Peyer's patch (tissue), 4 donors: Measurements from ENCODE around the gene MAP3K6. TPM values are rescaled to one million over a fixed set of nuclear protein-coding genes. Genes with fewer than 3 reads are reported as not detected.
A peak's percentile ranks its signal among the peaks of the same experiment; 100 is the strongest.

Experiments used
- DNase-seq, 3 donors: peaks; one replicate each; pipeline ENCODE4 v3.0.0-alpha.2; 2017 to 2019
- H3K27ac ChIP-seq, 4 donors: fragments of 200-600 bp; sonication (generic); one replicate each; pipeline ENCODE4 v1.5.1; 2016 to 2019
- H3K27me3 ChIP-seq, 2 donors: fragments of 200-600 bp; sonication (generic); one replicate each; pipeline ENCODE4 v1.5.1; 2019
- H3K36me3 ChIP-seq, 3 donors: fragments of 200-600 bp; sonication (generic); one replicate each; pipeline ENCODE4 v1.5.1; 2016 to 2019
- H3K4me1 ChIP-seq, 4 donors: fragments of 200-600 bp; sonication (generic); one replicate each; pipeline ENCODE4 v1.5.1; 2016 to 2019
- H3K4me3 ChIP-seq, 4 donors: fragments of 200-600 bp; sonication (generic); 1 replicate in 3 of 4; 2 replicates in 1 of 4; pipeline ENCODE4 v1.5.1; 2016 to 2019; ENCODE audit warnings: mild to moderate bottlenecking in 1 of 4
- H3K9me3 ChIP-seq, 4 donors: fragments of 200-600 bp; sonication (generic); one replicate each; pipeline ENCODE4 v1.5.1; 2016 to 2019; ENCODE audit warnings: mild to moderate bottlenecking in 1 of 4
- POLR2A ChIP-seq, 2 donors: fragments of 450-650 bp; IDR thresholded peaks; one replicate each; pipeline ENCODE4 v1.5.1; 2017; ENCODE audit warnings: antibody characterized with exemption in 2 of 2, mild to moderate bottlenecking in 2 of 2, moderate library complexity in 2 of 2
- total RNA-seq, 4 donors: library from RNA; depleted of rRNA; stranded (reverse); fragments of >200 nt; gene quantifications; one replicate each; pipeline ENCODE4 v1.1.0, GENCODE V29; 2016
- TF ChIP-seq, protein P1 (sequence below), 6 experiments: fragments of 450-650 bp in 4 of 6; fragments of 200-600 bp in 2 of 6; sonication (generic) in 1 of 6; IDR thresholded peaks; one replicate each; pipeline ENCODE4 v1.5.1; 2017 to 2019; ENCODE audit warnings: antibody characterized with exemption in 6 of 6, mild to moderate bottlenecking in 3 of 6, moderate library complexity in 1 of 6

MAP3K6 gene
- total RNA-seq, 4 donors from 2014 or later, result 6.3 to 124 (median 34.1) TPM

DNA sequence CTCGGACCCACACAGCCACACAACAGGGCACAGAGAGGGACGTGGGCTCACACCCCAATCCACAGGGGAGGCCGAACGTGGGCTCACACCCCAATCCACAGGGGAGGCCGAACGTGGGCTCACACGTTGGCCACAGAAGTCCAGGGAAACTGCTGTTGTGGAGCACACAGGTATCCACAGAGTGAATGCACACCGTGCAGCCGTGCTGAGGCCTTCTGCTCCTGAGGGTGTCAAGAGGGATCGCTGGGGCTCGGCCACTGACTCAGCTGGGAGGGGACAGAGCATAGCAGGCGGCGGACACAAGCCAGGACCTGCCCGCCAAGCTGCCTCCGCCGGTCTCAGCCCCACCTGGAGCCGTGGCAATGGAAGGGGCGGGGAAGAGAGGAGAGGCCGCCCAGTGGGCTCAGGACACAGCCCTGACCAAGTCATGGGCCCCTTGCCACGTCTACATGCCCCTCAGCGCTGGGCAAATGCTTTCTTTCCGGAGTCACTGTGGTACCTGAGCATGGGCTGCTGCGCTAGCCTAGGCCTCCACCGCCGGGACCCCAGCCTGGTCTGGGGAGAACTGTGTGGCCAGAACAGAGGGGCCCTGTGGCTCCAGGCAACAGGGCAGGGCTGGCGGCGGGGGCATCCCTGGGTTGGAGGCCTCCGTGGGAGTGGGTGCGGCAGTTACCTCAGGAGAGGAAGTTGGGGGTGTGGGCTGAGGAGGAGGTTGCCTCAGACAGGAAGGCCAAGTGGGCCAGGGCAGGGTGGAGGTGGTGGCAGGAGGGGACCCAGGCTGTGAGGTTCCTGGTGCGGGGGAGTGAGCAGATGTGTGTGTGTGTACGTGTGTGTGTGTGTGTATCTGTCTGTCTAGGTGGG is 23.8 kb downstream of the MAP3K6 start:
- TF ChIP-seq, protein P1, sequence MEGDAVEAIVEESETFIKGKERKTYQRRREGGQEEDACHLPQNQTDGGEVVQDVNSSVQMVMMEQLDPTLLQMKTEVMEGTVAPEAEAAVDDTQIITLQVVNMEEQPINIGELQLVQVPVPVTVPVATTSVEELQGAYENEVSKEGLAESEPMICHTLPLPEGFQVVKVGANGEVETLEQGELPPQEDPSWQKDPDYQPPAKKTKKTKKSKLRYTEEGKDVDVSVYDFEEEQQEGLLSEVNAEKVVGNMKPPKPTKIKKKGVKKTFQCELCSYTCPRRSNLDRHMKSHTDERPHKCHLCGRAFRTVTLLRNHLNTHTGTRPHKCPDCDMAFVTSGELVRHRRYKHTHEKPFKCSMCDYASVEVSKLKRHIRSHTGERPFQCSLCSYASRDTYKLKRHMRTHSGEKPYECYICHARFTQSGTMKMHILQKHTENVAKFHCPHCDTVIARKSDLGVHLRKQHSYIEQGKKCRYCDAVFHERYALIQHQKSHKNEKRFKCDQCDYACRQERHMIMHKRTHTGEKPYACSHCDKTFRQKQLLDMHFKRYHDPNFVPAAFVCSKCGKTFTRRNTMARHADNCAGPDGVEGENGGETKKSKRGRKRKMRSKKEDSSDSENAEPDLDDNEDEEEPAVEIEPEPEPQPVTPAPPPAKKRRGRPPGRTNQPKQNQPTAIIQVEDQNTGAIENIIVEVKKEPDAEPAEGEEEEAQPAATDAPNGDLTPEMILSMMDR (IDR thresholded peaks at IDR 0.05), result no peak
- TF ChIP-seq POLR2A (IDR thresholded peaks at IDR 0.05), result no peak
- H3K27ac ChIP-seq, result peak overlapping the region; percentile 71 to 94 (median 80)
- DNase-seq, result peak; percentile 53 to 90 (median 90)
- no peaks in the 10 kb centered on the region for H3K9me3 ChIP-seq
- no peaks in the 10 kb centered on the region for H3K36me3 ChIP-seq
- H3K27me3 ChIP-seq, result no peaks in the 10 kb centered on the region
- peak overlapping the region; percentile 41 to 63 (median 46) for H3K4me3 ChIP-seq
- peaks cover 0 to 15% (median 11%) of the 10 kb centered on the region in 4 donors for H3K4me1 ChIP-seq

DNA sequence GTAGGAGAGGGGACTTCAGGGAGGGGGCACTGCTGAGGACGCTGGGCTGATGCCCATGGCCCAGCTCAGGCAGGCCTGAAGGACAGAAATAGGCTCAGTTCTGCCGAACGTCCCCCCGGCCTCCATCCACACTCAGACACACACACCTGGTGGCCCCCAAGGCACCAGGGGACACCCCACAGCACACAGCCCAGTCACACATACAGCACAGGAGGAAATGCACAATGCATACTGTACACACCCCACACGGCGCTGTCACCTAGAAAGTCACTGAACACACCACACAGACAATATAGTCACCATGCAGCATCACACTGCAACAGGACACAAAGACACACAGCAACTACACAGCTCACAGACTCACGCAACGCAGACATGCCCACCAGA is 24.4 kb downstream of the MAP3K6 start:
- no peaks in the 10 kb centered on the region for H3K9me3 ChIP-seq
- no peak for TF ChIP-seq POLR2A (IDR thresholded peaks at IDR 0.05)
- TF ChIP-seq, protein P1 (IDR thresholded peaks at IDR 0.05), result no peak
- peak overlapping the region; percentile 41 to 63 (median 46) for H3K4me3 ChIP-seq
- peaks cover 0 to 15% (median 11%) of the 10 kb centered on the region in 4 donors for H3K4me1 ChIP-seq
- H3K27ac ChIP-seq, result peak overlapping the region; percentile 49 to 94 (median 80)
- H3K36me3 ChIP-seq, result no peaks in the 10 kb centered on the region
- H3K27me3 ChIP-seq, result no peaks in the 10 kb centered on the region
- DNase-seq, result peak in 2 of 3 donors; percentile 59 to 63

- peak within 1 kb of the TSS; percentile 71 to 94 (median 80) for H3K27ac ChIP-seq
- no peaks in the 10 kb centered on the region for H3K27me3 ChIP-seq
- peak within 1 kb of the TSS; percentile 41 to 63 (median 46) for H3K4me3 ChIP-seq
- no peaks in the 10 kb centered on the region for H3K9me3 ChIP-seq
- DNase-seq, result peak; percentile 72 to 84 (median 78)
- H3K4me1 ChIP-seq, result peaks cover 0 to 15% (median 11%) of the 10 kb centered on the region in 4 donors
- H3K36me3 ChIP-seq, result peaks cover 0 to under 1% (median 0%) of the 10 kb centered on the region in 3 donors
- TF ChIP-seq, protein P1 (IDR thresholded peaks at IDR 0.05), result no peak
- TF ChIP-seq POLR2A (IDR thresholded peaks at IDR 0.05), result no peak
Measured at GRCh38 chr1:27341525-27342252, 25.1 kb downstream of the MAP3K6 start, which contains the start of gene SYTL1. Gene SYTL1, plus strand, starts transcription at chr1:27342022. Its CDS starts 3,313 bp downstream, at chr1:27345335.

DNA sequence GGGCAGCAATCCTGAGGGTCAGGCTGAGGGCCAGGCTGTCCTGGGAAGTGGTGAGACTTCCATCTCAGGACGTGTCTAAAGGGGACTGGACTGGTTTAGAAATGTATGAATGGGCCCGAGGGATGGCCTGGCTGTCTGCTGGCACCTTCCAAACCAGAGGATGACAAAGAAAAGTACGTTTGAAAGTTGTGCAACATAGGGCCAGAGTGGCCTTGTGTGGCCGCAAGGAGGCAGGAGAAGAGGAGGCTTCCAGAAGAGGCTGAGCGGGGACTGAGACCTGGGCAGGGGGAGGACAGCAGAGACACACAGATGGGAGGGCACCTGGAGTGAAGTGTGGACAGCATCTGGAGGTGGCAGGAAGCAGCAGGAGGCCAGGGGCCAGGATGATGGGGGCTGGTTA is 27.5 kb downstream of the MAP3K6 start:
- TF ChIP-seq, protein P1 (IDR thresholded peaks at IDR 0.05), result no peak
- no peak for TF ChIP-seq POLR2A (IDR thresholded peaks at IDR 0.05)

DNA sequence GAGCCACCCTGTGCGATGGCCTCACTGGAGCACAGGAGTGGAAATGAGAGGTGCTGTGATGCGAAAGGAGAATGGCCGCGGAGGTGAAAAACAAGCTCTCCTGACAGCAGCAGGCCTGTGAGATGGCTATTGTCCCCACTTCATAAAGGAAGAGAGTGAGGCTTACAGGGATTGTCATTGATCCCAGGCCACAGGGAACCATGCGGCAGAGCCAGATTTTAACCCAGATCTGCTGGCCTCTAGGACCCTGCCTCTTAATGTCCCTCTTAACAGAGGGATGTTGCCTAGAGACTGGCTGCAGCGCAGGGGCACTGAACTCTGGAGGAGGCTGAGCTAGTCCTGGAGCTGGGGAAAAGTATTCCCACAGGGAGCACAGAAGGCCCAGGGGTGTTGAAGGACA is 28.0 kb downstream of the MAP3K6 start:
- Histone ChIP-seq H3K27me3 (no peaks in the 10 kb centered on the region), H3K4me3 (no peak overlapping the region), H3K4me1 (peaks cover 0 to 15% (median 9%) of the 10 kb centered on the region in 4 donors), H3K27ac (no peak overlapping the region), H3K9me3 (no peaks in the 10 kb centered on the region), H3K36me3 (peaks cover 0 to 29% (median 0%) of the 10 kb centered on the region in 3 donors)
- TF ChIP-seq, protein P1 (IDR thresholded peaks at IDR 0.05), result no peak
- no peak for TF ChIP-seq POLR2A (IDR thresholded peaks at IDR 0.05)
- no peak for DNase-seq

More for the DNA sequence above, 27.5 kb downstream of the MAP3K6 start:
- H3K36me3 ChIP-seq, result peaks cover 0 to 25% (median 0%) of the 10 kb centered on the region in 3 donors
- no peak overlapping the region for H3K4me3 ChIP-seq
- DNase-seq, result no peak
- no peak overlapping the region for H3K27ac ChIP-seq
- no peaks in the 10 kb centered on the region for H3K9me3 ChIP-seq
- no peaks in the 10 kb centered on the region for H3K27me3 ChIP-seq
- peaks cover 0 to 15% (median 11%) of the 10 kb centered on the region in 4 donors for H3K4me1 ChIP-seq
